ENCODE measurements around the gene OR56A4.

Gene OR56A4

GRCh38 chr11:5983443-5983842 lies 23.3 kb downstream of the OR56A4 start:
- no peak for TF ChIP-seq SIN3A (IDR thresholded peaks at IDR 0.05; ENCODE audit: borderline replicate concordance, insufficient read depth, low read length)
- TF ChIP-seq REST (IDR thresholded peaks at IDR 0.05; ENCODE audit: insufficient read depth in 1 of 2, low read depth in 2 of 2, low read length in 2 of 2), result no peak
- TF ChIP-seq FOXP2 (optimal IDR thresholded peaks at IDR 0.05; ENCODE audit: borderline replicate concordance, extremely low read depth, extremely low read length, insufficient read depth), result no peak
- no peak for TF ChIP-seq TAF1 (IDR thresholded peaks at IDR 0.05; ENCODE audit: borderline replicate concordance, insufficient read depth, low read length)
- no peak for TF ChIP-seq POLR2AphosphoS5 (IDR thresholded peaks at IDR 0.05; ENCODE audit: low read depth, low read length)

GRCh38 chr11:5973530-5973929 lies 33.2 kb downstream of the OR56A4 start:
- TF ChIP-seq REST (IDR thresholded peaks at IDR 0.05; ENCODE audit: insufficient read depth in 1 of 2, low read depth in 2 of 2, low read length in 2 of 2) (no peak), SIN3A (IDR thresholded peaks at IDR 0.05; ENCODE audit: borderline replicate concordance, insufficient read depth, low read length) (no peak)

- TF ChIP-seq FOXP2 (optimal IDR thresholded peaks at IDR 0.05; ENCODE audit: borderline replicate concordance, extremely low read depth, extremely low read length, insufficient read depth) (no peak), SIN3A (IDR thresholded peaks at IDR 0.05; ENCODE audit: borderline replicate concordance, insufficient read depth, low read length) (no peak), TAF1 (IDR thresholded peaks at IDR 0.05; ENCODE audit: borderline replicate concordance, insufficient read depth, low read length) (no peak), POLR2AphosphoS5 (IDR thresholded peaks at IDR 0.05; ENCODE audit: low read depth, low read length) (no peak), REST (IDR thresholded peaks at IDR 0.05; ENCODE audit: insufficient read depth in 1 of 2, low read depth in 2 of 2, low read length in 2 of 2) (no peak)
Measured at GRCh38 chr11:5968394-5968793, 38.4 kb downstream of the OR56A4 start, which contains the start of gene OR56A5. Gene OR56A5 (minus strand): TSS chr11:5968494. CDS start chr11:5968494, 0 bp downstream.

- TF ChIP-seq SIN3A (IDR thresholded peaks at IDR 0.05; ENCODE audit: borderline replicate concordance, insufficient read depth, low read length), result no peak
- TF ChIP-seq REST (IDR thresholded peaks at IDR 0.05; ENCODE audit: insufficient read depth in 1 of 2, low read depth in 2 of 2, low read length in 2 of 2), result no peak
- no peak for TF ChIP-seq TAF1 (IDR thresholded peaks at IDR 0.05; ENCODE audit: borderline replicate concordance, insufficient read depth, low read length)
- no peak for TF ChIP-seq POLR2AphosphoS5 (IDR thresholded peaks at IDR 0.05; ENCODE audit: low read depth, low read length)
- no peak for TF ChIP-seq FOXP2 (optimal IDR thresholded peaks at IDR 0.05; ENCODE audit: borderline replicate concordance, extremely low read depth, extremely low read length, insufficient read depth)
Measured at GRCh38 chr11:5967708-5968107, 39.0 kb downstream of the OR56A4 start.

GRCh38 chr11:5966958-5967357 lies 39.8 kb downstream of the OR56A4 start:
- TF ChIP-seq POLR2AphosphoS5 (IDR thresholded peaks at IDR 0.05; ENCODE audit: low read depth, low read length), result no peak
- TF ChIP-seq FOXP2 (optimal IDR thresholded peaks at IDR 0.05; ENCODE audit: borderline replicate concordance, extremely low read depth, extremely low read length, insufficient read depth), result no peak
- TF ChIP-seq REST (IDR thresholded peaks at IDR 0.05; ENCODE audit: insufficient read depth in 1 of 2, low read depth in 2 of 2, low read length in 2 of 2), result no peak
- no peak for TF ChIP-seq SIN3A (IDR thresholded peaks at IDR 0.05; ENCODE audit: borderline replicate concordance, insufficient read depth, low read length)
- no peak for TF ChIP-seq TAF1 (IDR thresholded peaks at IDR 0.05; ENCODE audit: borderline replicate concordance, insufficient read depth, low read length)
